ENCODE results near the gene SATB2. TPM values are rescaled to one million over a fixed set of nuclear protein-coding genes. Genes with fewer than 3 reads are reported as not detected.
A peak's percentile ranks its signal among the peaks of the same experiment; 100 is the strongest.

The SATB2 gene
- total and polyA plus RNA-seq, 2 donors (not counting 1 experiment from before 2014, with no cell fraction given) = 3.8 to 28.1 TPM

DNA sequence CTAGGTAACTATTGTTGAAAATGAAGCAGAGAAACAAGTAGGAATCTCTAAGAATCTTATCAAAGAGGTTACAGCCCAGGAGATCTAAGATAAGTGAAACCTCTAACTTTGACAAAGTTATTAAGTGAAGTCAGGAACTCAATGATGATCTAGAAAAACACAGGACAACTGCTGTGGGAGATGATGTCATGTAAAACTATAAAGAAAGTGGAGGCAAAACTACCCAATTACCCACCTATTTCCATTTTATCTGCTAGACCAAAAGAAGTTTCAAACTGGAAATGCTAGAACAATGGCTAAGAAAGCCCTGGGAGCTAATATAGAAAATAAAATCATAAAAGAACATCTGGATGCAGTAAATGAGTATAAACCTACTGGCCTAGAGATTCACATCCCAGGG lies 50.3 kb downstream of the SATB2 start:
- H3K79me2 ChIP-seq (ENCODE audit: control insufficient read depth, insufficient read depth, low read length) = no peaks in the 10 kb centered on the region
- H3K4me2 ChIP-seq (ENCODE audit: extremely low read depth, insufficient read depth, low read length) = no peak overlapping the region
- no peaks in the 10 kb centered on the region for H4K20me1 ChIP-seq (ENCODE audit: control insufficient read depth, extremely low read depth, insufficient read depth, low read length)
- H3K9me3 ChIP-seq (ENCODE audit: control insufficient read depth, insufficient read depth, low read depth, low read length) = no peaks in the 10 kb centered on the region
- TF ChIP-seq, protein P1, sequence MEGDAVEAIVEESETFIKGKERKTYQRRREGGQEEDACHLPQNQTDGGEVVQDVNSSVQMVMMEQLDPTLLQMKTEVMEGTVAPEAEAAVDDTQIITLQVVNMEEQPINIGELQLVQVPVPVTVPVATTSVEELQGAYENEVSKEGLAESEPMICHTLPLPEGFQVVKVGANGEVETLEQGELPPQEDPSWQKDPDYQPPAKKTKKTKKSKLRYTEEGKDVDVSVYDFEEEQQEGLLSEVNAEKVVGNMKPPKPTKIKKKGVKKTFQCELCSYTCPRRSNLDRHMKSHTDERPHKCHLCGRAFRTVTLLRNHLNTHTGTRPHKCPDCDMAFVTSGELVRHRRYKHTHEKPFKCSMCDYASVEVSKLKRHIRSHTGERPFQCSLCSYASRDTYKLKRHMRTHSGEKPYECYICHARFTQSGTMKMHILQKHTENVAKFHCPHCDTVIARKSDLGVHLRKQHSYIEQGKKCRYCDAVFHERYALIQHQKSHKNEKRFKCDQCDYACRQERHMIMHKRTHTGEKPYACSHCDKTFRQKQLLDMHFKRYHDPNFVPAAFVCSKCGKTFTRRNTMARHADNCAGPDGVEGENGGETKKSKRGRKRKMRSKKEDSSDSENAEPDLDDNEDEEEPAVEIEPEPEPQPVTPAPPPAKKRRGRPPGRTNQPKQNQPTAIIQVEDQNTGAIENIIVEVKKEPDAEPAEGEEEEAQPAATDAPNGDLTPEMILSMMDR (conservative IDR thresholded peaks at IDR 0.05 in 1 of 2, IDR thresholded peaks at IDR 0.05 in 1 of 2; ENCODE audit: low read depth in 1 of 2, low read length in 2 of 2) = no peak
- TF ChIP-seq EZH2 (IDR thresholded peaks at IDR 0.05; ENCODE audit: low read length, missing control alignments) = no peak
- no peaks in the 10 kb centered on the region for H3K27me3 ChIP-seq (ENCODE audit: control insufficient read depth, insufficient read depth, low read length)
- H3K36me3 ChIP-seq (ENCODE audit: control insufficient read depth, insufficient read depth, low read length) = no peaks in the 10 kb centered on the region
- DNase-seq (ENCODE audit: low read depth in 2 of 2) = no peak
- peaks cover 7% of the 10 kb centered on the region for H3K4me1 ChIP-seq (ENCODE audit: control insufficient read depth, extremely low read depth, insufficient read depth, low read length)
- no peak overlapping the region for H2AFZ ChIP-seq (ENCODE audit: low read length)
- H3K9ac ChIP-seq (ENCODE audit: insufficient read depth, low read length) = no peak overlapping the region
- no peak overlapping the region for H3K27ac ChIP-seq (ENCODE audit: insufficient read depth, low read length)
- H3K4me3 ChIP-seq (replicated peaks in 1 of 4; ENCODE audit: control extremely low read depth in 1 of 4, insufficient read depth in 1 of 4, low read depth in 3 of 4, low read length in 4 of 4) = no peak overlapping the region

DNA sequence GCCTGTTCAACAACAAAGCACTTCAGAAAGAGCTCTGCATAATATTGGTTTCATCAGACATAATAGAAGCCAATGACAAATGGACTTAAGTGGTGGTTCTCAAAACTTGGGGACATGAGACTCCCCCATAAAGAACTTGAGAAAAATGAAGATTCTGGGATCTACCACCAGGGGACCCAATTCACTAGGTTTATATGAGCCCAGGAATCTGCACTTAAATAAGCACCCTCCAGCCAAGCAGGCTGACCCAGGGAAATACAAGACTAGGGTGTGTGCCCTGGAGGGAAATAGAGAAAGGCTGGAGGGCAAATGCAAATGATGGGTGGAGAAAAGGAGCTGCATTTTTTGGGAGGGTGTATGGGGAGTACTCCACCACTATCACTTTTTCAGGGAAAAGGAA lies 52.5 kb downstream of the SATB2 start:
- no peak overlapping the region for H3K27ac ChIP-seq (ENCODE audit: insufficient read depth, low read length)
- H3K4me2 ChIP-seq (ENCODE audit: extremely low read depth, insufficient read depth, low read length) = no peak overlapping the region
- no peak for TF ChIP-seq EZH2 (IDR thresholded peaks at IDR 0.05; ENCODE audit: low read length, missing control alignments)
- TF ChIP-seq, protein P1 (conservative IDR thresholded peaks at IDR 0.05 in 1 of 2, IDR thresholded peaks at IDR 0.05 in 1 of 2; ENCODE audit: low read depth in 1 of 2, low read length in 2 of 2) = peak; percentile 29 to 38
- peaks cover 7% of the 10 kb centered on the region for H3K4me1 ChIP-seq (ENCODE audit: control insufficient read depth, extremely low read depth, insufficient read depth, low read length)
- peak in 1 of 2 donors; percentile 38 for DNase-seq (ENCODE audit: low read depth in 2 of 2)
- H3K36me3 ChIP-seq (ENCODE audit: control insufficient read depth, insufficient read depth, low read length) = no peaks in the 10 kb centered on the region
- H3K9ac ChIP-seq (ENCODE audit: insufficient read depth, low read length) = no peak overlapping the region
- no peak overlapping the region for H3K4me3 ChIP-seq (replicated peaks in 1 of 4; ENCODE audit: control extremely low read depth in 1 of 4, insufficient read depth in 1 of 4, low read depth in 3 of 4, low read length in 4 of 4)
- H3K27me3 ChIP-seq (ENCODE audit: control insufficient read depth, insufficient read depth, low read length) = no peaks in the 10 kb centered on the region
- H2AFZ ChIP-seq (ENCODE audit: low read length) = no peak overlapping the region
- H4K20me1 ChIP-seq (ENCODE audit: control insufficient read depth, extremely low read depth, insufficient read depth, low read length) = no peaks in the 10 kb centered on the region
- no peaks in the 10 kb centered on the region for H3K9me3 ChIP-seq (ENCODE audit: control insufficient read depth, insufficient read depth, low read depth, low read length)
- H3K79me2 ChIP-seq (ENCODE audit: control insufficient read depth, insufficient read depth, low read length) = no peaks in the 10 kb centered on the region

DNA sequence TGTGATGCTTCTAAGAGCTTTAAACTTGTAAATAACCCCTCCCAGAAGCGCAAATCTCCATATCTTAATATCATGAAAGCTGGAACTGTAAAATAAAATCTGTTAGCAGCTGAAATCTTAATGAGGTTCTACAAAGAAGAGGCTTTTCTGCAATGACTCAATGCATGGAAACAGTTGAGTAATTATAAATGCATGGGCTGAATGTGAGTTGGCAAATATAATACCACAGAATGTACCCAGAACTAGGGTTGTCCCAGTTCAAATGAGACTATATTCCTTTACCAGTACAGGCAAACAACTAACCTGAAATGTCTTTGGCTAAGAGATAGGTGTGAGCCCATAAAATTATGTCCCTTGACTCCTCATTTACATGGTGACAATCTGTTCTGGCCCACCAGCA lies 52.9 kb downstream of the SATB2 start:
- Histone ChIP-seq H3K36me3 (ENCODE audit: control insufficient read depth, insufficient read depth, low read length) (no peaks in the 10 kb centered on the region), H2AFZ (ENCODE audit: low read length) (no peak overlapping the region), H3K4me1 (ENCODE audit: control insufficient read depth, extremely low read depth, insufficient read depth, low read length) (peaks cover 7% of the 10 kb centered on the region), H3K9me3 (ENCODE audit: control insufficient read depth, insufficient read depth, low read depth, low read length) (no peaks in the 10 kb centered on the region), H3K4me2 (ENCODE audit: extremely low read depth, insufficient read depth, low read length) (no peak overlapping the region), H3K27me3 (ENCODE audit: control insufficient read depth, insufficient read depth, low read length) (no peaks in the 10 kb centered on the region), H3K79me2 (ENCODE audit: control insufficient read depth, insufficient read depth, low read length) (no peaks in the 10 kb centered on the region), H3K27ac (ENCODE audit: insufficient read depth, low read length) (no peak overlapping the region), H4K20me1 (ENCODE audit: control insufficient read depth, extremely low read depth, insufficient read depth, low read length) (no peaks in the 10 kb centered on the region), H3K9ac (ENCODE audit: insufficient read depth, low read length) (no peak overlapping the region), H3K4me3 (replicated peaks in 1 of 4; ENCODE audit: control extremely low read depth in 1 of 4, insufficient read depth in 1 of 4, low read depth in 3 of 4, low read length in 4 of 4) (no peak overlapping the region)
- no peak for TF ChIP-seq EZH2 (IDR thresholded peaks at IDR 0.05; ENCODE audit: low read length, missing control alignments)
- TF ChIP-seq, protein P1 (conservative IDR thresholded peaks at IDR 0.05 in 1 of 2, IDR thresholded peaks at IDR 0.05 in 1 of 2; ENCODE audit: low read depth in 1 of 2, low read length in 2 of 2) = no peak
- DNase-seq (ENCODE audit: low read depth in 2 of 2) = peak; percentile 74

All from fibroblast of lung (primary cell).